GM06990 (cell line): Measurements from ENCODE around the gene MYOCOS.

Experiments
- DNase-seq: peaks from one replicate; pipeline ENCODE4 v3.0.0-alpha.2; 2011; ENCODE audit not compliant: insufficient read length; ENCODE audit errors: extremely low read depth
- H3K27me3 ChIP-seq: replicated peaks from 2 replicates; pipeline ENCODE4 v1.6.0; 2011; ENCODE audit warnings: low read length; ENCODE audit not compliant: control insufficient read depth, insufficient read depth
- H3K36me3 ChIP-seq: 2 replicates; pipeline ENCODE4 v1.5.1; 2011; ENCODE audit warnings: low read length; ENCODE audit not compliant: control insufficient read depth, insufficient read depth
- H3K4me3 ChIP-seq: replicated peaks from 2 replicates; pipeline ENCODE4 v1.5.1; 2011; ENCODE audit warnings: low read depth, mild to moderate bottlenecking, control low read depth, low read length
- CTCF ChIP-seq: IDR thresholded peaks from 2 replicates; pipeline ENCODE4 v1.5.1; 2011; ENCODE audit warnings: low read length, control low read depth, mild to moderate bottlenecking, inconsistent platforms; ENCODE audit not compliant: insufficient read depth, poor library complexity, severe bottlenecking

MYOCOS gene

GRCh38 chr1:171622152-171622462 lies at the start of gene MYOCOS:
Gene MYOCOS, plus strand, starts transcription at chr1:171622243. Its CDS starts 1,641 bp downstream, at chr1:171623884.
- no peak for DNase-seq
- TF ChIP-seq CTCF, result no peak
- Histone ChIP-seq H3K27me3 (no peaks in the 10 kb centered on the region), H3K36me3 (no peaks in the 10 kb centered on the region), H3K4me3 (no peak within 1 kb of the TSS)

- H3K36me3 ChIP-seq, result peaks cover 9% of the 10 kb centered on the region
- DNase-seq, result no peak
Observed at GRCh38 chr1:171576144-171576543, 45.9 kb upstream of the MYOCOS start.

GRCh38 chr1:171581226-171581625 lies 40.8 kb upstream of the MYOCOS start:
- Histone ChIP-seq H3K27me3 (no peaks in the 10 kb centered on the region), H3K36me3 (peaks cover 11% of the 10 kb centered on the region), H3K4me3 (no peak overlapping the region)
- no peak for DNase-seq
- TF ChIP-seq CTCF, result no peak

More at GRCh38 chr1:171576144-171576543, 45.9 kb upstream of the MYOCOS start:
- Histone ChIP-seq H3K27me3 (no peaks in the 10 kb centered on the region), H3K4me3 (no peak overlapping the region)
- no peak for TF ChIP-seq CTCF

- Histone ChIP-seq H3K36me3 (peaks cover 12% of the 10 kb centered on the region), H3K27me3 (no peaks in the 10 kb centered on the region), H3K4me3 (no peak overlapping the region)
- no peak for TF ChIP-seq CTCF
- DNase-seq, result no peak
Observed at GRCh38 chr1:171581766-171582165, 40.3 kb upstream of the MYOCOS start.

- TF ChIP-seq CTCF, result no peak
- H3K4me3 ChIP-seq, result no peak overlapping the region
- H3K27me3 ChIP-seq, result no peaks in the 10 kb centered on the region
- DNase-seq, result no peak
- H3K36me3 ChIP-seq, result peaks cover 12% of the 10 kb centered on the region
Observed at GRCh38 chr1:171582589-171582988, 39.5 kb upstream of the MYOCOS start.

- Histone ChIP-seq H3K27me3 (no peaks in the 10 kb centered on the region), H3K4me3 (no peak overlapping the region), H3K36me3 (peaks cover 12% of the 10 kb centered on the region)
- no peak for DNase-seq
- no peak for TF ChIP-seq CTCF
Observed at GRCh38 chr1:171583591-171584201, 38.3 kb upstream of the MYOCOS start.
